GM18858 (cell line): ENCODE data around the gene HOXC12.

Experiments
- ATAC-seq: cut with Tn5 transposase; IDR thresholded peaks from one replicate; pipeline ENCODE4 v1.9.1; 2021; ENCODE audit not compliant: unreplicated experiment

Gene HOXC12

DNA sequence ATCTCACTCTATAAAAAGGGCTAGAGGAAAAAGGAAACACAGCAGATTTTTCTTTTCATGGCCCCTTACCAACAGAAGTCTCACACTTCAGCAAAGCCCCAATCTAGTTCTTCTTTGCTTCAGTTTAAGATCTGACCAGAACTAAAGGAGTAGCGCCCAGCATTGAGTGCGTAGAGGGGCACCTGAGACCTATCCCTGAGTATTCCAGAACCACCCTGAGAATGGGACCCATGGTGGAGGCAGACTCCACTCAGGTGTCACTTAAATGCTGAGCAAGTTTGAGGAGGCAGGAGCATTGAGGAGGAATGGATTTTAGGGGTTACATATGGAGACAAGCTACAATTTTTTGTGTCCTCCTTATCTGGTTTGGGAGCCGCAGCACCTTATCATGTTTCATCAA, 16.4 kb downstream of the HOXC12 start:
- no peak for ATAC-seq

DNA sequence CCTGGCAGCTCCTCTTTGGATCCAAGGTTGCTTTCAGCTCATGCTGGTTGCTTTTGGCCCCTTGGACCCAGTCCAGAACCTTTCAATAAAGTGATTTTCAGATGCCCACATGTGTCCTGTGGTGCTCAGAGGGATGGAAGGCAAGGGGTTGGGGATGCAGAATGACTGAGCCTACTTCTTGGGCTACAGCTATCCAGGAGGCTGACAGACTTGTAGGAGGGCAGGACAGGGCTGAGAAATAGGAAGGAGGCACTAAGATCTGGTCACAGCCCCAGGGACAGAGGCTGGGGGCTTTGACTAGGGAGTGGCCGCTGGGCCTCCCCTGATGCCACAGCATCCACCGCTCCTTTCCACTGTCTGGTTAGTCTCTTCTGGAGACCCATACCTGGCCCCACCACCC, 17.0 kb downstream of the HOXC12 start:
- ATAC-seq = no peak

DNA sequence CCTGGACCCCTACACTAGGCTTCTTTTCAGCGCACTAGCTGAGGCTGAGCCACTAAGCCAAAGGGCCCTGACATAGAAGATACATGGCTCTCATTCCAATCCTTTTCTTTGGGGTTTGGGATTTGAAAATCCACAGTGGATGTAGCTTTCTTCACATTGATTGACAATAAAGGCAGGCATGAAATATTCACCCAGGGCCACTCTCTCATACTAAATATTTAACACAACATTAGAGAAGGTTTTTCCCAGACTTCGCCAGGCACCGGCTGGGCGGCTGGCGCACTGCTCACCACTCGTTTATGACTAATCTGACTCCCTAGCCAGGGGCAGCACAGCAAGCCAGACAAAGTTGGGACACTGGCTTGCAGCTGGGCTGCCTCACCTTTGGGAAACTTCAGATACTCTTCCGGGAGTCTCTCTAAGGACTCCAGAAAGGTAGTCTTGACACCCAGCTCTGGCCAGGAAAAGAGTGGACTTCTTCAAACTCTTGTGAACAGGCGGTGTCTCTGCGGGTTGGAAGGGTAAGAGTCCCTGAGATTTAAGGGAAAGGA, 17.5 kb downstream of the HOXC12 start:
- ATAC-seq = no peak

DNA sequence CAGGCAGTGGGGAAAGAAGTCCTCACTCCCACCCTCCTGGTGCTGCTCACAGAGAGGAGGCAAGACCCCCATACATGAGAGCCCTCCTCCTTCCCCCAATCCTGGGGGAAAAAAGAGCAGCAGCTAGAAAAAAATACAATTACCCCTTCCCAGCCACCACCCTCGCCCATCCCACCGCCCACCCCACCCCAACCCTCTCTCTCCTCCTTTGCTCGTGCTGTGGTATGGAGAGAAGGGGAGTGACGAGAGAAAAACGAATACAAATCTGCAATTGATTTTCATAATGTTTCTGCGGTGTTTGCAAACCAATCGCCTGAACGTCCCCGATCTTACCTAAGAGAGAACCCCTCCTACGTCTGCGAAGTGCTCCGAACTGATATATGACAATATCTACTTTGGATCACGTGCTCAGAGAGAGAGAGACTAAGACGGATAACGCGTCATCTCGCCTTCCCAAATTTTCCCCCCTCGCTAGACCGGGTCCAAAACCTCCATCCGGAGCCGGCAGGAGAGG, 18.1 kb downstream of the HOXC12 start, which contains the start of gene HOXC11:
Gene HOXC11 (plus strand): TSS at position 405 of the 514 bp plus-strand sequence. CDS start 116 bp downstream, outside the sequence.
- ATAC-seq = no peak

DNA sequence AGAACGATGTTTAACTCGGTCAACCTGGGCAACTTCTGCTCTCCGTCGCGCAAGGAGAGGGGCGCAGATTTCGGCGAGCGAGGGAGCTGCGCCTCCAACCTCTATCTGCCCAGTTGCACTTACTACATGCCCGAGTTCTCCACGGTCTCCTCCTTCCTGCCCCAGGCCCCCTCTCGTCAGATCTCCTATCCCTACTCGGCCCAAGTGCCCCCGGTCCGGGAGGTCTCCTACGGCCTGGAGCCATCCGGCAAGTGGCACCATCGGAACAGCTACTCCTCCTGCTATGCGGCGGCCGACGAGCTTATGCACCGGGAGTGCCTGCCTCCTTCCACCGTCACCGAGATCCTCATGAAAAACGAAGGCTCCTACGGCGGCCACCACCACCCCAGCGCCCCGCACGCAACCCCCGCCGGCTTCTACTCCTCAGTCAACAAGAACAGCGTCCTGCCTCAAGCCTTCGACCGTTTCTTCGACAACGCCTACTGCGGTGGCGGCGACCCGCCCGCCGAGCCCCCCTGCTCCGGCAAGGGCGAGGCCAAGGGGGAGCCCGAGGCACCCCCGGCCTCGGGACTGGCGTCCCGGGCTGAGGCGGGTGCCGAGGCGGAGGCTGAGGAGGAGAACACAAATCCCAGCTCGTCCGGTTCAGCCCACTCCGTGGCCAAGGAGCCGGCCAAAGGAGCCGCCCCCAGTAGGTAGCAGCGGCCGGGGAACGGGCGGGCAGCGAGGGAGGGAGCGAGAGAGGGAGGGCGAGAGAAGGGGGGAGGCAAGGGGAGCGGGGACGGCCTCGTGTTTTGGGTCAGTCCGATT, 18.7 kb downstream of the HOXC12 start:
- no peak for ATAC-seq

DNA sequence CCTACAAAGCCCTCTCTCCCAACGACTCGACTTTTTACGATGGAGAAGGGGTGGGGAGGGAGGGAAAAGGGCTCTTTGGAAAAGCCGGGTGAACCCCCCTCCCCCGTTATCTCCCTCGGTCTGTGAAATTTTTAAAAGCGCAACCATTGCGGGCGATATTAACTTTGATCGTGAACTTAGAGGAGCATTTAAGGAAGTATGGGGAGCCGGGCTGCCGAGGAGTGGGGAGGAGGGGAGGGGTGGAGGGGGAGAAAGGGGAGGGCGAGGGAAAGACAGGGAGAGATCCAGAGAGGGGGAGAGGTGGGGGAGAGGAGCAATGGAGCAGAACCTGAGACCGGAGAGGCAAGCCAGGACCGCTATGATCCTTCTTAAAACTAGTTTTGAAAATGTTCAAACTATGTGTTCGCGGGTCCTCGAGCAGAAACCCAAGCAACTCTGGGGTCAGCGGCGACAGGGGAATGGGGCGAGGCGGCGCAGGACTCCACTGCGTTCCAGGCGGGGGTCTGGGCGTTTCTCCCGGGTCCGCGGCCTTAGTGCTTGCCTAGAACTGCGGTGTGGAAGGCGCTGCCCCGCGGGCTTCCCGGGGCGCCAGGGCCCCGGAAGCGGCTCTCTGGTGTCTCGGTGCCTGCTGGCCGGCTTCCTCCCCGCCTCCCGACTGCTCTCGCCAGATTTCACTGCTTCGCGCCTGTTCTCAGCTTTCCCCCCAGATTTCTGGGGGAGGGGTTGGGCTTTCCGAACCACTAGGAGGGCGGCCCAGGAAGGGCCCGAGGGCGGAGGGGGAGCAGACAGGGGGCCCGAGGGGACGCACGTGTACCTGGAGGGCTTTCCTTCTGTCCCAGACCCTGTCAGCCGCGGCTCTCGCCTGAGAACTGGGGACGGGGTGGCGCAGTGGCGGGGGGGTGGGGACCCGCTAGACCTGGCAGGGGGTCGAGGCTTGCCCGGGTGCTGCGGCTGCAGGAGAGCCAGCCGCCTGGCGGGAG, 19.7 kb downstream of the HOXC12 start, which contains the start of gene HOTAIR:
Gene HOTAIR (minus strand): TSS at position 871 of the 980 bp plus-strand sequence.
- no peak for ATAC-seq

DNA sequence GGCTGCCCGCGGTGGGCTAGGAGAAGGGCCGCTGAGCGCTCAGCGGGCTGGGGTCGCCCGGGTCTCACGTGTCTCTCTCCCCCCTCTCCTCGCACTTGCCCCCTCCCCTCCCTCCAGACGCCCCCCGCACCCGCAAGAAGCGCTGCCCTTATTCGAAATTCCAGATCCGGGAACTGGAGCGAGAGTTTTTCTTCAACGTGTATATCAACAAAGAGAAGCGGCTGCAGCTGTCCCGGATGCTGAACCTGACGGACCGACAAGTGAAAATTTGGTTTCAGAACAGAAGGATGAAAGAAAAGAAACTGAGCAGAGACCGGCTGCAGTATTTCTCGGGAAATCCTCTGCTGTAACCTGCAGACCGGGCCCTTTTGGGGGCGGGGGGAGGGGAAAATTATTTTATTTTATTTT, 20.4 kb downstream of the HOXC12 start:
- ATAC-seq = no peak

DNA sequence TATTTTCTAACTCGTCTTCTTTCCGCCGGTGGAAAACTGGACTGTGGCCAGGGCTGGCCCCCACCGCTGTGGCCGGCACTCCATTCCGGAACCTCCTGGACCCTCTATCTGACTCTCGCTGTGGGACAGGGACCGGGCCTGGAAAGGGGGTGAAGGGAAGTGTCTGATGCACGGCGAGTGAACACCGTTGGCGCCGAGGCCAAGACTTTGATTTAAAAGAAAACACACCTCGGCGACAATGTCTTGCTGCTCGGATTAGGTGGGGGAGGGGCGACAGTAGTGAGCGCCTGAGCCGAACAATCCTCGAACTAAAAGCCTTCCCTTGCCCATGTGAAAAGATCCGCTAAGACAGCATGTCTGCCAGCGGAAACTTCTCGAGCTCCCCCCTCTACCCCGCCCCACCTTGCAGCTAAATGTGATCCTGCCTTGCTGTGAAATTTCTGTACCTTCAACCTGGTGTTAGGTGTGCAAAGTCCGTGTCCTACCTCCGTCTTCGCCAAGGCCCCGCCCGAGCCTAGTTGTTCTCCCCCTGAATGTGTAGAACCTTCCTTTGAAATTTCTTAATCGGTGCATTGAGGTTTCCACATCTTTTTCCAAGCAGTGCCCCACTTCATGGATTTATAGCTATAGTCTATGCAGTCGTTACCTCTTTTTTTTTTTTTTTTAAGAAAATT, 20.9 kb downstream of the HOXC12 start:
- no peak for ATAC-seq

DNA sequence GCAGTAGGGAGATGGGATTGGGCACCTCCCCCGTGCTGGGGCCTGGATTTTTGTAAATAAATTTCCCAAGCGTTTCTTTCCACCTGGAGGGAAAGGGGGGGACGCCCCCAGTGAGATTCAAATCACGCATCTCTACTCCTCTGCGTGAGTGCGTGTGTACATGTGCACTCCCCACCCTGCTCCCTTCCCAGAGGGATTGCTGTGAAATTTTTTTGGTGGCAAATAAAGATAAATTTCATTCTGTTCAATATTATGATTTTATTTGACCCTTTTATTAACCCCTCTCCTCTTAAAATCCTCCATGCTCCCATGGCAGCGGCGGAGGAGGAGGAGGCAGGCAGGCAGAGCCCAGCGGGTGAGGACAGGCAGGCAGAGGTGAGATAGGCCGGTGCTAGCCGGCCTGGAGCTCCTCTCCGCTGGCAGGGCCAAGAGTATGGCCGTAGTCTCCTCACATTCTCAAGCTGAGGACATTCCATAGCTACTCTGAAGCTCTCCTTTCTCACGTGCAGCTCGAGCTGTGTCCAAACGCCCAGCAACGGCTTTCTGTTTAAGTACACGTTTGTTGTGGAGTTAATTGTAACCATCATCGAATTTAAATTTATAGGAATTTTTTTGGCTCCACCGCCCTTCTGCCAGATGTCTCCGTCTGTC, 21.6 kb downstream of the HOXC12 start:
- no peak for ATAC-seq

DNA sequence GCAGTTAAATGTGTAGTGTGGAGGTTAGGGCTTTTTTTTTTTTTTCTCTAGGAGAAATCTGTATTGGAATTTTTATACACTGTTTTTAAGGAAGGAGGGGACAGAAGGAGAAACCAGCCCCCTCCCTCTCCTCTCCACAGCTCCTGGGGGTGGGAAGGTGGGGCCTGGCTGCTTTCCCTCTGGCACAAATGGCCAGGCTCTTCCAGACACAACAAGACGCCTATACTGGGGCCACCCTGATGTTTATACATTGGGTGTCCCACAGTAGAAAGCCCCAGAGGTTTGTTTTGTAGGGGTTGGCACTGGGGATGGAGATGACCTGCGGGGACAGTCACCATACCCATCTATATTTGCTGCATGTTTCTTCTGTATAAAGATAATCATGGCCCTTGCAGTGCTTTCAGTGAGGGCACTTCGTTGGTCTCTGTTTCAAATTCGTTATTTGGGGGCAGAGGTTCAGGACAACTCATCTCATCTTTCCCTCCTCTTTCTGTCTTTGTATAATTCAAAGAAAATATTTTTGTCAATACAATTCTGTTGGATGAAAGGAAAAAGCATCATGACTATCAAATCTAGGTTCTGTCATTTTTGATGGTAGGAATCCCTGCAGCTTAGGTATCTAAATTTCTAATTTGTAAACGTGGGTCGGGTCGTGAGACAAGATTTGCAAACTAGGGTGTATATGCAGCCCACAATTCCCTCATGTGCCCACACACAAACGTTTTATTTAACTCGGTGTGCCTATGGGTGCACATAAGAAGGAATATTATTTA, 22.3 kb downstream of the HOXC12 start:
- no peak for ATAC-seq

DNA sequence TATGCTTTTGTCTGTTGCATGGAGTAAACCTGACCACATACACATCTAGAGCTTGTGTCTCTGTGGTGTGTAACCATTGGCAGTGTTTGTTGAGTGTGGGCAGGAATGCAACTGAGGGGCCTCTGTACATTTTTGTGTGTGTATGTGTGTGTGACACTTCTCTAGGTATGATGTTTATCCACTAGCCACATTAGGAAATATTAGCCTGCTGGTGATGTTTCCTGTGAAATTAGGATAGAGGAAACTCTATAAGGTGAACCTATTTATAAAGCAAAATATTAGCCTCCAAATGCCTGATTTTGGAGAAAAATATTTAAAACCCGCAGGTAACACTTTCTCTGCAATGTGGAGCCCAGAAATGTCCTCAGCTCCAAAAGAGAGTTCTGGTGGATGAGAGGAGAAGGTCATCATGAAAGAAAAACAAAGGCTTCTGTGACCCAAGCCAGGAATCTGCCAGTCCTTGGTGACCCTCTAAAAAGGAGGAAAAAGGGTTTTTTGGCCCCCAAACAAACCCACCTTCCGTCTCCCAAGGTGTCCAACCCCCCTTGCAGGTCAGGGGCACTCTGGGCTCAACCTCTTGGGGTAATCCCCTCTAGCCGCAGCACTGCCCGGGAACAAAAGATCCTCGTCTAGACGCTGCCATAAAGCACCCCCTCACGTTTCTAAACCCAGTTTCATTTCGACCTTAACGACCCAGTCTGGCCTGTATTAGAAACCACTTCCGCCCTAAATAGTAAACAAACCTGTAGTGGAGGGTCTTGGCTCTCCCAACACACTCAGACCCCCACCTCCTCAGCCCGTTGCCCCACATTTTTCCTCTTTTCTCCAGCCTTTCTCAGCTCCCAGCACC, 23.1 kb downstream of the HOXC12 start:
- no peak for ATAC-seq

DNA sequence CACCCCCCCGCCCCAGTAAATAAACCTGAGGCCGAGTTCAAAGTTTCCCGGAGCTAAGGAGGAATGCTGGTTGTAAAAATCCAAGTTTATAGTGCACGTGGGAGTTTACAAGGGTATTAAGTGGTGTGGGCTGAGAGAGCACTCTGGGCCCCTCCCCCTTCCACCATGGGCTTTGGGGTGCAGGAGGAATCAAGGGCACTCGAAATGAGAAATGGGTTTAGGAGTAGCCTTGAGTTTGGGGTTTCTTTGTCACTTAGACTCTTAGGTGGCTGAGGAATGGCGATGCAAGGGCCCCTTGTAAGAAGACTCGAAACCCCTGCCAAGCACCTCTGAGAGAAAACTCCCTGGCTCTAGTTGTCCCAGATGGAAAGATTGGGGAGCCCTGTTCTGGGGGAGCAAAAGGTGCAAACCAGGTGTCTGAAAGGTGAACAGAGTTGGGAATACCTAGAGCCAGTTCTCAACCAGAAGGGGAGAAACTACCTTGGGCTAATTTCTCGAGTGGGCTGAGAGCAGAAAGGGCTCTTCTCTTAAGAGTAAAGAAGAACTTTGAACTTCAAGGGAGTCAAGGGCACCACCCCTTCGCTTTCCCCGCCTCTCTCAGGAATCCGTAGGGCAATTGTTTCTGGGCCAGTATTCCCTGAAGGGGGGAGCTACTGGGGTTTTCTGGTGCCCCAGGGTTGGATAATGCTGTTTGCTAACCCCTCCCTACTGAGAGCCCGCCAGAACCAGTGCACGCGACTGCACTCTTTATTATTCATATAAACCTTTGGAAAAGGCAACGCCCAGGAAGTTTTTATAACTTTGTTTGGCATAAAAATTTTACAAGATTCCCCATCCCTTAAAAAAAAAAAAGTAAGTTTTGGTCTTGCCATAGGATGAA, 24.0 kb downstream of the HOXC12 start:
- no peak for ATAC-seq

DNA sequence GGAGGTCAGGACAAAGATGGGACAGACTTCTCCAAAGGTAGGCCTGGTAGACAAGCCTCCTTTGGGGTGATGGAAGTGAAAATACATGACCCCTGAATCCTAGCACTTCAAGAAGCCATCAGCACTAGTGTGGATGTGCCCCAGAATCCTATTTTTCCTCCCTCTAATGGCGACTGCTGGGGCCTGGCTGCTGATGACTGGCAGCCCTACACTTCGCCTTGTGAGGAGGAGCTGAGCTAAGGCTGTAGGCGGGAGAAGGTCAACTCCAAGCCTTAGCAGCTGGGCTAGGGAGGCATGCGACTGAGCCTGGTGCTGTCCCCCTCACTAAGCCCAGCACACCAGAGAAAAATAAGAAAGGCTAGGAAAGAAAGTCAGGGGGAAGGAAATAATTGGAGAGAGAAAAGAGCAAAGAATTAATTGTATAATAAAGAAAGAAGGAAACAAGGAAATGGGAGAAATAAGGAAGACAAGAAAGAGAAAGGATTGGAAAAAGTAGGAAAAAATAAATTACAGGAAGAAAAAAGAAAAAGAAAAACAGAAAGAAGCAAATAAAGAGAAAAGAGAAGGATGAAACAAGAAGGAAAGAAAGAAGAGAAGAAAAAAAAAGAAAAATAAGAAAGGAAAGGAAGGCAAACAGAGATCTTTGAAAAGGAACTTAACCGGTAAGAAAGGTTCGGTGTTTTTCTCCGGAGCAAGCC, 25.6 kb downstream of the HOXC12 start:
- ATAC-seq = no peak

DNA sequence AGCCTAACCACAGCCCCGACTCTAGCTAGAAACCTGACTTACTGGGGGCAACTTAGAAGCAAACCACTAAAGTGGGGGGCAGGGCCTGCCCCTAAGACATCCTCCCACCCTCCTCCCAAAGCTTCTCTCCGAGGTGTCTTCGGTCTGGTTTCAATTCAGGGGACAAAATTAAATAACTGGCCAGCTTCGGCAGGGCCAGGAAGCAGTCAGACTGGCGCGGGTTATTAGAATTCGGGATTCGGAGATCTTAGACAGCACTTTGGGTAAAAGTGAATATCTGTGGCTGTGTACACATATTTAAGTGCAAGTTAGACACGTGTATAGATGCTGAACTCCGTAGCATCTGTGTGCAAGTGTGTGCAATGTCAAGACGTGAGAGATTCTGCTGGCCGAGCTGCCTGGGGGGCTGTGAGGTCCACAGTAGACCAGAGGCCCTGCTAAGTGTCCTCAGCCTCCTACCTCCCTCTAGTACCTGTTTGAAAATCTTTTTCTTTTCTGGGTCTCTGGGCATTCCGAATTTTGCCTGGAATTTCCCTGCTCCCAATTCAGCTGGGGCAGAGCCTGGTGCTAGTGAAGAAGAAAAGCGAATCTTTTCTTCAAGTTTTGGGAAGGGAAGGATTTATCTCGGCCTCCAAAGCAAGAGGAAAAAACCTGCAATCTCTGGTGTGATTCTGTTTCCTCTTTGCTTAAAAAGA, 26.2 kb downstream of the HOXC12 start:
- ATAC-seq = no peak

DNA sequence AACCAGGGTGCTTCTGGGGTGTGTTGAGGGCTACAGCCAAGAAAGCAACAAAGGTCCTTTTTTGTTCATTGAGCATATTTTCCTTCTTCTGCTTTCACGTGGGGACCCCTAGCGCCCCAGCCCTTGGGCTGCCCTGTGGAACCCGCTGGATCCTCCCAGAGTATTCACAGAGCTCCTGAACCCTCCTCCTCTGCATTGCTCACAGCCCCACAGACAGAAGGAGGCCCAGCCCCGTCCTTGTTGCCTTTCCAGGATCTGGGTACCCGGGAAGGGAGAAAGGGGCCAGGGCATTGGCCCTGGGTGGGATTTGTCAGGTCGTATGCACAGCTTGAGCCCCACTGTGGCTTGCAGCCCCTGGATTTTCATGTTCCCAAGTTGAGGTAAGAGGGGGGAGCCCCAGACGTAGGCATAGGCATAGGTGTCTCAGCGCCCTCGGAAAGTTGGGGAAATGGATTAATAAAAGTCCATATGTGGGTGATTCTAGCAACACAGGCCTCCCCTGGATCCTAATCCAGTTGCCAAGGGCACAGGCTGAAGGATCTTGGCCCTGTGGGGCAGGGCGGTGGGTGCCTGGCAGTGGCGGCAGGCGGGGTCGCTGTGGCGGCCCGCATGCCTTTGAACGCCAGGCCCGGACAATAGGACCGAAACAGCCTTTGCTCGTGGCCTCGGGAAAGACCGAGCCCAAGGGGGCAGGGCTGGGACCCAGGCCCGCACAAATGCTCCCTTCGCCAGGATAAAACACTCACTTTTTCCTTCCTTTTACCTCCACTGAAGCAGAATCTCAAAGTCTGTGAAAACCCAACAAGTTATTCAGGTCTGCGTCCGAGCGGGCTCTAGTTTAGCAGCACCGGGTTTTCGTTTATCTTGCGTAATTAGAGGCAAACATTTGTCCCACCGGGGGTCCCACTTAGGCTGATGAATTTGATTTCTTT, 27.2 kb downstream of the HOXC12 start:
- no peak for ATAC-seq
